IMR-90 (cell line): ENCODE data around the gene FAM20C. TPM values are rescaled to one million over a fixed set of nuclear protein-coding genes. Genes with fewer than 3 reads are reported as not detected.

Experiments used
- ATAC-seq: fragments of 200-7000 bp; cut with Tn5 transposase; 2 replicates; pipeline ENCODE4 v1.9.1; 2020; ENCODE audit warnings: low read depth, mild to moderate bottlenecking, moderate library complexity
- BruUV-seq: library from RNA; stranded (reverse); fragments of 400-500 nt; replicated peaks from 2 replicates; lab custom pipeline; 2021; lab: Mats Ljungman, UMichigan
- CTCF ChIA-PET: fragments of 300-600 bp; formaldehyde crosslinking; extraction: SDS; loops from one replicate; lab custom pipeline; 2021; ENCODE audit warnings: antibody characterized with exemption; lab: Yijun Ruan, JAX
- POLR2A ChIA-PET: fragments of 300-600 bp; sonication (Branson Sonifier 250); formaldehyde crosslinking; loops from one replicate; lab custom pipeline; 2022; ENCODE audit warnings: antibody characterized with exemption; ENCODE audit not compliant: unreplicated experiment; lab: Charles Lee
- DNase-seq: peaks from one replicate; pipeline ENCODE4 v3.0.0; 2013
- H2AFZ ChIP-seq: replicated peaks from 2 replicates; pipeline ENCODE3; 2013; ENCODE audit warnings: low read length, mild to moderate bottlenecking; ENCODE audit not compliant: poor library complexity
- H2AK5ac ChIP-seq: 2 replicates; pipeline ENCODE4 v1.6.1; 2013; ENCODE audit warnings: low read depth, low read length, inconsistent platforms
- H2AK9ac ChIP-seq: replicated peaks from 2 replicates; pipeline ENCODE3; 2013; ENCODE audit warnings: mild to moderate bottlenecking, low read depth, low read length, moderate library complexity; ENCODE audit not compliant: poor library complexity
- H2BK120ac ChIP-seq: 2 replicates; pipeline ENCODE4 v1.6.1; 2013; ENCODE audit warnings: low read depth, low read length, inconsistent platforms
- H2BK15ac ChIP-seq: 3 replicates; pipeline ENCODE4 v1.6.1; 2013; ENCODE audit warnings: low read depth, low read length, inconsistent platforms
- H2BK20ac ChIP-seq: 2 replicates; pipeline ENCODE4 v1.6.1; 2013; ENCODE audit warnings: low read depth, mild to moderate bottlenecking, inconsistent platforms, low read length, moderate library complexity
- H2BK5ac ChIP-seq: 2 replicates; pipeline ENCODE4 v1.6.1; 2013; ENCODE audit warnings: mild to moderate bottlenecking, low read depth, low read length, inconsistent platforms; ENCODE audit not compliant: poor library complexity, severe bottlenecking
- H3K14ac ChIP-seq: replicated peaks from 2 replicates; pipeline ENCODE4 v1.6.1; 2013; ENCODE audit warnings: low read depth, low read length, inconsistent platforms
- H3K18ac ChIP-seq: 2 replicates; pipeline ENCODE4 v1.6.1; 2013; ENCODE audit warnings: low read depth, low read length, control low read depth
- H3K23ac ChIP-seq: 2 replicates; pipeline ENCODE4 v1.6.1; 2013; ENCODE audit warnings: low read depth, low read length, inconsistent platforms
- H3K27ac ChIP-seq: 2 replicates; pipeline ENCODE4 v1.5.1; 2013; ENCODE audit warnings: mild to moderate bottlenecking, control low read depth, low read length; ENCODE audit not compliant: insufficient read depth
- H3K27me3 ChIP-seq: 2 replicates; pipeline ENCODE4 v1.6.1; 2013; ENCODE audit warnings: low read length; ENCODE audit not compliant: control insufficient read depth, insufficient read depth
- H3K36me3 ChIP-seq: 2 replicates; pipeline ENCODE4 v1.6.1; 2013; ENCODE audit warnings: low read length, mixed read lengths; ENCODE audit not compliant: control insufficient read depth, insufficient read depth
- H3K4ac ChIP-seq: 2 replicates; pipeline ENCODE4 v1.6.1; 2013; ENCODE audit warnings: low read depth, low read length, inconsistent platforms
- H3K4me1 ChIP-seq: 2 replicates; pipeline ENCODE4 v1.6.1; 2013; ENCODE audit warnings: low read length, mixed read lengths; ENCODE audit not compliant: control insufficient read depth, insufficient read depth
- H3K4me2 ChIP-seq: 2 replicates; pipeline ENCODE4 v1.6.1; 2013; ENCODE audit warnings: low read depth, mild to moderate bottlenecking, control low read depth, low read length, moderate library complexity
- H3K4me3 ChIP-seq: 2 replicates; pipeline ENCODE4 v1.5.1; 2013; ENCODE audit warnings: low read depth, mild to moderate bottlenecking, control low read depth, low read length, moderate library complexity; ENCODE audit not compliant: insufficient read depth
- H3K56ac ChIP-seq: 2 replicates; pipeline ENCODE4 v1.6.1; 2013; ENCODE audit warnings: low read length, inconsistent platforms; ENCODE audit not compliant: insufficient read depth; ENCODE audit errors: extremely low read depth
- H3K79me1 ChIP-seq, 2 experiments: 2 replicates each; pipeline ENCODE4 v1.6.1; 2013; ENCODE audit warnings: low read length in 2 of 2, inconsistent platforms in 1 of 2, low read depth in 1 of 2
- H3K9ac ChIP-seq: 2 replicates; pipeline ENCODE4 v1.6.1; 2013; ENCODE audit warnings: low read depth, low read length, control low read depth
- H3K9me1 ChIP-seq: 2 replicates; pipeline ENCODE4 v1.6.1; 2013; ENCODE audit warnings: low read length, inconsistent platforms; ENCODE audit not compliant: insufficient read depth
- H3K9me3 ChIP-seq: 2 replicates; pipeline ENCODE4 v1.6.1; 2013; ENCODE audit warnings: low read length; ENCODE audit not compliant: control insufficient read depth, insufficient read depth
- H4K20me1 ChIP-seq: 2 replicates; pipeline ENCODE4 v1.6.1; 2013; ENCODE audit warnings: low read length, inconsistent platforms; ENCODE audit not compliant: insufficient read depth
- H4K5ac ChIP-seq: 2 replicates; pipeline ENCODE4 v1.6.1; 2013; ENCODE audit warnings: mild to moderate bottlenecking, low read depth, low read length, control low read depth
- H4K8ac ChIP-seq, 2 experiments: 2 replicates each; pipeline ENCODE4 v1.6.1; 2013; ENCODE audit warnings: low read depth in 2 of 2, low read length in 2 of 2, control low read depth in 1 of 2, inconsistent platforms in 1 of 2
- H4K91ac ChIP-seq: 2 replicates; pipeline ENCODE4 v1.6.1; 2013; ENCODE audit warnings: low read depth, low read length, inconsistent platforms; ENCODE audit not compliant: insufficient read depth
- BHLHE40 ChIP-seq: fragments of 150-350 bp; IDR thresholded peaks from 2 replicates; pipeline ENCODE4 v1.6.1; 2016; ENCODE audit warnings: mild to moderate bottlenecking, low read depth, low read length
- CEBPB ChIP-seq: IDR thresholded peaks from 2 replicates; pipeline ENCODE4 v1.6.1; 2012; ENCODE audit warnings: low read depth, low read length, improper control_type of control experiment
- CHD1 ChIP-seq: IDR thresholded peaks from 2 replicates; pipeline ENCODE4 v1.6.1; 2012; ENCODE audit warnings: low read depth, low read length, improper control_type of control experiment
- FOS ChIP-seq: fragments of 150-350 bp; IDR thresholded peaks from 2 replicates; pipeline ENCODE4 v1.6.1; 2016; ENCODE audit warnings: low read depth, low read length
- MAFK ChIP-seq: IDR thresholded peaks from 2 replicates; pipeline ENCODE4 v1.6.1; 2012; ENCODE audit warnings: low read depth, low read length, improper control_type of control experiment
- MAZ ChIP-seq: IDR thresholded peaks from 2 replicates; pipeline ENCODE4 v1.6.1; 2012; ENCODE audit warnings: low read depth, mild to moderate bottlenecking, low read length, improper control_type of control experiment, moderate library complexity, borderline replicate concordance
- MXI1 ChIP-seq: IDR thresholded peaks from 2 replicates; pipeline ENCODE4 v1.6.1; 2012; ENCODE audit warnings: low read depth, mild to moderate bottlenecking, low read length, moderate library complexity, borderline replicate concordance
- NFE2L2 ChIP-seq: fragments of 150-350 bp; IDR thresholded peaks from 2 replicates; pipeline ENCODE4 v1.6.1; 2016; ENCODE audit warnings: low read depth, mild to moderate bottlenecking, low read length
- POLR2A ChIP-seq: IDR thresholded peaks from 2 replicates; pipeline ENCODE4 v1.6.1; 2012; ENCODE audit warnings: mild to moderate bottlenecking, low read depth, low read length
- RAD21 ChIP-seq: IDR thresholded peaks from 2 replicates; pipeline ENCODE4 v1.6.1; 2012; ENCODE audit warnings: low read length, improper control_type of control experiment
- RCOR1 ChIP-seq: IDR thresholded peaks from 2 replicates; pipeline ENCODE4 v1.6.1; 2012; ENCODE audit warnings: mild to moderate bottlenecking, low read length, improper control_type of control experiment; ENCODE audit not compliant: insufficient replicate concordance
- RFX5 ChIP-seq: IDR thresholded peaks from 2 replicates; pipeline ENCODE4 v1.8.0; 2012; ENCODE audit warnings: low read depth, mild to moderate bottlenecking, low read length, moderate library complexity
- SMC3 ChIP-seq: fragments of 150-350 bp; IDR thresholded peaks from 2 replicates; pipeline ENCODE4 v1.6.1; 2016; ENCODE audit warnings: low read depth, mild to moderate bottlenecking, antibody characterized with exemption, low read length, moderate library complexity
- USF2 ChIP-seq: fragments of 150-350 bp; IDR thresholded peaks from 2 replicates; pipeline ENCODE4 v1.6.1; 2017; ENCODE audit warnings: mild to moderate bottlenecking, antibody characterized with exemption, low read length, low read depth
- WGBS, 2 experiments: methylation state at CpG; one replicate each; pipeline versions ENCODE4 v1.1.5 to v1.1.7; 2013; ENCODE audit warnings: missing lambda C conversion rate in 2 of 2; ENCODE audit not compliant: insufficient read length in 1 of 2; ENCODE audit errors: extremely low coverage in 2 of 2; 5-methylcytosine and 5-hydroxymethylcytosine counted together
- dilution Hi-C: fragments of 300-500 bp; cut with HindIII; formaldehyde crosslinking; loops from one replicate; pipeline ENCODE4 v1.14.3; 2018; ENCODE audit warnings: low sequenced_read_pairs; ENCODE audit not compliant: unreplicated experiment
- in situ Hi-C: fragments of 300-500 bp; cut with MboI; formaldehyde crosslinking; loops from 3 replicates; pipeline ENCODE4 v1.14.3; 2019; ENCODE audit warnings: low sequenced_read_pairs, inconsistent platforms, mixed read lengths
- intact Hi-C: fragments of 100-400 bp; cut with micrococcal nuclease; formaldehyde crosslinking; loops from 2 replicates; pipeline ENCODE4 v1.10.0; 2022
- polyA plus RNA-seq, 3 experiments: library from polyadenylated mRNA; depleted of rRNA; stranded (reverse); fragments of >200 nt; gene quantifications; 2 replicates each; pipeline ENCODE4 v1.2.3, GENCODE V29; 2012; ENCODE audit warnings: low replicate concordance in 1 of 3
- total RNA-seq: library from RNA; depleted of rRNA; stranded (reverse); fragments of >200 nt; gene quantifications from 2 replicates; pipeline ENCODE4 v1.2.3, GENCODE V29; 2012
- TF ChIP-seq, protein P1 (sequence below): conservative IDR thresholded peaks from 2 replicates; pipeline ENCODE4 v1.5.1; 2012; ENCODE audit warnings: mild to moderate bottlenecking, low read depth, low read length, improper control_type of control experiment
- TF ChIP-seq, protein P2 (sequence below): fragments of 150-350 bp; IDR thresholded peaks from 2 replicates; pipeline ENCODE4 v1.6.1; 2016; ENCODE audit warnings: low read depth, mild to moderate bottlenecking, low read length, moderate library complexity, borderline replicate concordance

The FAM20C gene
- total and polyA plus RNA-seq, 2 of the 4 experiments (the other 2 are of a cell fraction), result 7.7 to 36.6 TPM

GRCh38 chr7:244974-245373 is 52.6 kb downstream of the FAM20C start:
- H3K36me3 ChIP-seq, result peaks cover 72% of the 10 kb centered on the region
- no peak for ATAC-seq

More at GRCh38 chr7:244974-245373, 52.6 kb downstream of the FAM20C start:
- Histone ChIP-seq H3K9ac (no peak overlapping the region), H2BK15ac (no peak overlapping the region), H3K14ac (no peak overlapping the region), H4K8ac (no peak overlapping the region), H2BK20ac (no peak overlapping the region), H2BK5ac (peak overlapping the region; percentile 8), H3K4me1 (peaks cover 3% of the 10 kb centered on the region; the same call in 1 of the 2 replicates), H3K4me3 (no peak overlapping the region), H4K91ac (no peak overlapping the region), H4K5ac (no peak overlapping the region), H4K20me1 (peaks cover 39% of the 10 kb centered on the region), H3K4ac (no peak overlapping the region), H3K27ac (no peak overlapping the region), H3K9me3 (no peaks in the 10 kb centered on the region), H3K18ac (no peak overlapping the region), H3K23ac (no peak overlapping the region), H3K56ac (no peak overlapping the region), H3K4me2 (no peak overlapping the region), H3K9me1 (peaks cover 13% of the 10 kb centered on the region), H2AK9ac (peak overlapping the region; percentile 14), H2AFZ (no peak overlapping the region), H3K79me1 (peaks cover 25 to 44% of the 10 kb centered on the region in 2 experiments), H2AK5ac (no peak overlapping the region), H3K27me3 (no peaks in the 10 kb centered on the region), H2BK120ac (no peak overlapping the region)
- dilution Hi-C loops, result no loop called here
- BruUV-seq, result no TSS peak
- ChIA-PET CTCF (no interaction called here), POLR2A (no interaction called here)
- intact Hi-C loops, result no loop called here
- WGBS, 2 experiments, result 89% methylated on average over 16 of the region's 22 CpGs; no CpG with 5 or more reads in 1 of the 2 experiments
- TF ChIP-seq POLR2A (no peak), FOS (no peak), MAFK (no peak), BHLHE40 (no peak), MXI1 (no peak), NFE2L2 (no peak), CHD1 (no peak), RCOR1 (no peak), MAZ (no peak), USF2 (no peak), RAD21 (no peak), CEBPB (no peak), SMC3 (no peak), RFX5 (no peak)
- TF ChIP-seq, protein P1, sequence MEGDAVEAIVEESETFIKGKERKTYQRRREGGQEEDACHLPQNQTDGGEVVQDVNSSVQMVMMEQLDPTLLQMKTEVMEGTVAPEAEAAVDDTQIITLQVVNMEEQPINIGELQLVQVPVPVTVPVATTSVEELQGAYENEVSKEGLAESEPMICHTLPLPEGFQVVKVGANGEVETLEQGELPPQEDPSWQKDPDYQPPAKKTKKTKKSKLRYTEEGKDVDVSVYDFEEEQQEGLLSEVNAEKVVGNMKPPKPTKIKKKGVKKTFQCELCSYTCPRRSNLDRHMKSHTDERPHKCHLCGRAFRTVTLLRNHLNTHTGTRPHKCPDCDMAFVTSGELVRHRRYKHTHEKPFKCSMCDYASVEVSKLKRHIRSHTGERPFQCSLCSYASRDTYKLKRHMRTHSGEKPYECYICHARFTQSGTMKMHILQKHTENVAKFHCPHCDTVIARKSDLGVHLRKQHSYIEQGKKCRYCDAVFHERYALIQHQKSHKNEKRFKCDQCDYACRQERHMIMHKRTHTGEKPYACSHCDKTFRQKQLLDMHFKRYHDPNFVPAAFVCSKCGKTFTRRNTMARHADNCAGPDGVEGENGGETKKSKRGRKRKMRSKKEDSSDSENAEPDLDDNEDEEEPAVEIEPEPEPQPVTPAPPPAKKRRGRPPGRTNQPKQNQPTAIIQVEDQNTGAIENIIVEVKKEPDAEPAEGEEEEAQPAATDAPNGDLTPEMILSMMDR, result no peak
- TF ChIP-seq, protein P2, sequence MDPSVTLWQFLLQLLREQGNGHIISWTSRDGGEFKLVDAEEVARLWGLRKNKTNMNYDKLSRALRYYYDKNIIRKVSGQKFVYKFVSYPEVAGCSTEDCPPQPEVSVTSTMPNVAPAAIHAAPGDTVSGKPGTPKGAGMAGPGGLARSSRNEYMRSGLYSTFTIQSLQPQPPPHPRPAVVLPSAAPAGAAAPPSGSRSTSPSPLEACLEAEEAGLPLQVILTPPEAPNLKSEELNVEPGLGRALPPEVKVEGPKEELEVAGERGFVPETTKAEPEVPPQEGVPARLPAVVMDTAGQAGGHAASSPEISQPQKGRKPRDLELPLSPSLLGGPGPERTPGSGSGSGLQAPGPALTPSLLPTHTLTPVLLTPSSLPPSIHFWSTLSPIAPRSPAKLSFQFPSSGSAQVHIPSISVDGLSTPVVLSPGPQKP, result no peak
- DNase-seq, result no peak
- in situ Hi-C loops, result no loop called here
